ENCODE results near the gene ZNF483.

DNA sequence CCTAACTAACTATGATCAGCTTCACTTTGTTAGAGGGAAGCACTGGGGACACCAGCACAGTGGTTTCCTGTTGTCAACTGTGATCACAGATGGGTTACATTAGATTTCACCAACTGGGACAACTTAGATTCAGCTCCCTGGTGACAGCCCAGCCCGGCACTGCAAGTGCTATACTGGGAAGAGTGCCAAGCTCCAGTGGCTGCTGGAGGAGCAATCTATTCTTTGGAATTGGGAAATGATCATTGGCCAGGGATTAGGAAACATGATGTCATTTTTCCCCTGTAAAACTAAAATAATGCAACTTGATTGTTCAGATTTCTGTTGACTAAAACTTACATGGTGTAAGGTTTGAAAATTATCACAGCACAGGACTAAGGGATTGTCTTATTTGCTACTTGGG, 41.3 kb downstream of the ZNF483 start:
- TF ChIP-seq, protein P1, sequence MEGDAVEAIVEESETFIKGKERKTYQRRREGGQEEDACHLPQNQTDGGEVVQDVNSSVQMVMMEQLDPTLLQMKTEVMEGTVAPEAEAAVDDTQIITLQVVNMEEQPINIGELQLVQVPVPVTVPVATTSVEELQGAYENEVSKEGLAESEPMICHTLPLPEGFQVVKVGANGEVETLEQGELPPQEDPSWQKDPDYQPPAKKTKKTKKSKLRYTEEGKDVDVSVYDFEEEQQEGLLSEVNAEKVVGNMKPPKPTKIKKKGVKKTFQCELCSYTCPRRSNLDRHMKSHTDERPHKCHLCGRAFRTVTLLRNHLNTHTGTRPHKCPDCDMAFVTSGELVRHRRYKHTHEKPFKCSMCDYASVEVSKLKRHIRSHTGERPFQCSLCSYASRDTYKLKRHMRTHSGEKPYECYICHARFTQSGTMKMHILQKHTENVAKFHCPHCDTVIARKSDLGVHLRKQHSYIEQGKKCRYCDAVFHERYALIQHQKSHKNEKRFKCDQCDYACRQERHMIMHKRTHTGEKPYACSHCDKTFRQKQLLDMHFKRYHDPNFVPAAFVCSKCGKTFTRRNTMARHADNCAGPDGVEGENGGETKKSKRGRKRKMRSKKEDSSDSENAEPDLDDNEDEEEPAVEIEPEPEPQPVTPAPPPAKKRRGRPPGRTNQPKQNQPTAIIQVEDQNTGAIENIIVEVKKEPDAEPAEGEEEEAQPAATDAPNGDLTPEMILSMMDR (IDR thresholded peaks at IDR 0.05), result no peak
- TF ChIP-seq POLR2A (IDR thresholded peaks at IDR 0.05) (no peak), EP300 (IDR thresholded peaks at IDR 0.05; ENCODE audit: low read depth) (no peak)
